ENCODE measurements around the gene PRR5L.

Gene PRR5L, protein sequence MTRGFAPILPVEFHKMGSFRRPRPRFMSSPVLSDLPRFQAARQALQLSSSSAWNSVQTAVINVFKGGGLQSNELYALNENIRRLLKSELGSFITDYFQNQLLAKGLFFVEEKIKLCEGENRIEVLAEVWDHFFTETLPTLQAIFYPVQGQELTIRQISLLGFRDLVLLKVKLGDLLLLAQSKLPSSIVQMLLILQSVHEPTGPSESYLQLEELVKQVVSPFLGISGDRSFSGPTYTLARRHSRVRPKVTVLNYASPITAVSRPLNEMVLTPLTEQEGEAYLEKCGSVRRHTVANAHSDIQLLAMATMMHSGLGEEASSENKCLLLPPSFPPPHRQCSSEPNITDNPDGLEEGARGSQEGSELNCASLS

DNA sequence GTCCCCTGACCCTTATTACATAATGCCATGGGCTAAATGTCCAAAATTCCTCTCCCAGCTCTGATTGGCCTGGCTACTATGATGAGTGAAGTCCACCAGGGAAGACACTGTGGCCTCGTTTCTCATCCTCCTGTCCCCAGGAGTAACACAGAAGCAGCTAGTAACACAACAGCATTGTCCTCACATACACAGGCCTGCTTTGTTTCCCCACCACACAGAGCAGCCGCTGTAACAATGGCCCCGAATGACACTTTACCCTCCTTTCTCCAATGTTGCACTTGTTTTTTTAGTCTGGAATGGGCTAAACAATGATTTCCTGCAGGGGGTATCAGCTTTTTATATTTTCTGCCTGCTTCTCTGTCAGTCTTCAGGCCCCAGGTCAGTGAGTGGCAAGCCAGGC is at the start of gene PRR5L:
Gene PRR5L, plus strand, starts transcription at position 363 of the 400 bp plus-strand sequence. CDS start 104,834 bp downstream, outside the sequence.
- Histone ChIP-seq H3K4me1 (no peaks in the 10 kb centered on the region), H3K27ac (no peak within 1 kb of the TSS), H3K27me3 (ENCODE audit: control insufficient read depth, insufficient read depth, low read length) (no peaks in the 10 kb centered on the region), H3K9me3 (ENCODE audit: control insufficient read depth, low read length) (no peaks in the 10 kb centered on the region), H3K36me3 (ENCODE audit: control insufficient read depth, insufficient read depth, low read length) (no peaks in the 10 kb centered on the region), H3K4me3 (ENCODE audit: low read depth, low read length) (no peak within 1 kb of the TSS), H2AFZ (no peak within 1 kb of the TSS), H3K9ac (no peak within 1 kb of the TSS), H3K79me2 (no peaks in the 10 kb centered on the region), H3K4me2 (ENCODE audit: low read length) (no peak within 1 kb of the TSS)
- TF ChIP-seq CTCF (IDR thresholded peaks at IDR 0.05), result no peak

- H3K36me3 ChIP-seq (ENCODE audit: control insufficient read depth, insufficient read depth, low read length), result no peaks in the 10 kb centered on the region
- TF ChIP-seq CTCF (IDR thresholded peaks at IDR 0.05), result no peak
- H3K27ac ChIP-seq, result no peak overlapping the region
- no peak overlapping the region for H3K9ac ChIP-seq
- H3K4me3 ChIP-seq (ENCODE audit: low read depth, low read length), result no peak overlapping the region
- no peaks in the 10 kb centered on the region for H3K27me3 ChIP-seq (ENCODE audit: control insufficient read depth, insufficient read depth, low read length)
- no peak overlapping the region for H3K4me2 ChIP-seq (ENCODE audit: low read length)
- H3K9me3 ChIP-seq (ENCODE audit: control insufficient read depth, low read length), result no peaks in the 10 kb centered on the region
- H3K4me1 ChIP-seq, result no peaks in the 10 kb centered on the region
- no peak overlapping the region for H2AFZ ChIP-seq
- no peaks in the 10 kb centered on the region for H3K79me2 ChIP-seq
These were observed 48.6 kb upstream of the PRR5L start for GRCh38 chr11:36247493-36247892.

DNA sequence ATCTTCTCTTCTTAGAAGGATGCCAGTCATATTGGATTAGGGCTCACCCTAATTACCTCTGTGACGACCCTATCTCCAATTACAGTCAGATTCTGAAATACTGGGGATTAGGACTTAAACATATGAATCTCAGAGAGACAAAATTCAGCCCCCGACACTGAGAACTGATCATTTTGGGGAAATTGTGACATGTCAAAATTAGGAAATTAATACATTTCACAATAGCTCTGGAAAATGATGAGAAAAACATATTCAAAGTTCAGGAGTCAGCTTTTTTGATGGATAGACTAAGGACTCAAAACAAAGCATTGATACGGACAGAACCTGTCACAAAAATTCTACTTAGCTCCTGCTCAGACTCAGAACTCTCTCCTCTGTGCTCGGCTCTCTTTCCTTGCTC is 47.7 kb upstream of the PRR5L start:
- Histone ChIP-seq H3K4me1 (no peaks in the 10 kb centered on the region), H3K9ac (no peak overlapping the region)

GRCh38 chr11:36249246-36249645 is 46.8 kb upstream of the PRR5L start:
- H3K9ac ChIP-seq, result no peak overlapping the region
- no peak for TF ChIP-seq CTCF (IDR thresholded peaks at IDR 0.05)

More for the DNA sequence above, 47.7 kb upstream of the PRR5L start:
- no peak for TF ChIP-seq CTCF (IDR thresholded peaks at IDR 0.05)
- H3K27ac ChIP-seq, result no peak overlapping the region
- H3K4me2 ChIP-seq (ENCODE audit: low read length), result no peak overlapping the region
- no peak overlapping the region for H2AFZ ChIP-seq
- H3K79me2 ChIP-seq, result no peaks in the 10 kb centered on the region
- no peak overlapping the region for H3K4me3 ChIP-seq (ENCODE audit: low read depth, low read length)
- H3K9me3 ChIP-seq (ENCODE audit: control insufficient read depth, low read length), result no peaks in the 10 kb centered on the region
- no peaks in the 10 kb centered on the region for H3K36me3 ChIP-seq (ENCODE audit: control insufficient read depth, insufficient read depth, low read length)
- no peaks in the 10 kb centered on the region for H3K27me3 ChIP-seq (ENCODE audit: control insufficient read depth, insufficient read depth, low read length)

DNA sequence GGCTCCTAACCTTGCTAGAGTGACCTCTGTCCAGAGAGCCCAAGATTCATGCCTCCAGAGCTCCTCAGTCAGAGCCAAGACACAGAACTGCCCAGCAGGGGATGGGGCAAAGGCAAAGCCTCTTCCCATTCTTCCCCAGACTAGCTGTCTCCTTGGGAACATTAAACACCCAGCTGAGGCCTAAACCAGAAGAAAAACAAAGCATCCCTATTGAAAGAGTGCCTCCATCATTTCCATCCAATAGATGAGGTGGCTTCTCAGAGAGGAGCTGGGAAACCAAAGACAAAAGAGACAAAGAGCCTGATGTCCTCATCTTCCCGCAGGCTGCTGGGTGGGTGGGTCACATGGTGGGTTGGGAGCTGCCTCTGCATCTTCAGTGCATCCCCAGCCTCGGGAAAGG is 44.3 kb upstream of the PRR5L start:
- Histone ChIP-seq H3K27me3 (ENCODE audit: control insufficient read depth, insufficient read depth, low read length) (no peaks in the 10 kb centered on the region), H3K79me2 (no peaks in the 10 kb centered on the region), H3K9ac (no peak overlapping the region), H3K9me3 (ENCODE audit: control insufficient read depth, low read length) (no peaks in the 10 kb centered on the region), H3K4me1 (no peaks in the 10 kb centered on the region), H3K4me2 (ENCODE audit: low read length) (no peak overlapping the region), H3K36me3 (ENCODE audit: control insufficient read depth, insufficient read depth, low read length) (no peaks in the 10 kb centered on the region), H3K4me3 (ENCODE audit: low read depth, low read length) (no peak overlapping the region), H3K27ac (no peak overlapping the region), H2AFZ (no peak overlapping the region)
- no peak for TF ChIP-seq CTCF (IDR thresholded peaks at IDR 0.05)

More at GRCh38 chr11:36249246-36249645, 46.8 kb upstream of the PRR5L start:
- Histone ChIP-seq H3K4me2 (ENCODE audit: low read length) (no peak overlapping the region), H3K27ac (no peak overlapping the region), H2AFZ (no peak overlapping the region), H3K9me3 (ENCODE audit: control insufficient read depth, low read length) (no peaks in the 10 kb centered on the region), H3K36me3 (ENCODE audit: control insufficient read depth, insufficient read depth, low read length) (no peaks in the 10 kb centered on the region), H3K4me3 (ENCODE audit: low read depth, low read length) (no peak overlapping the region), H3K27me3 (ENCODE audit: control insufficient read depth, insufficient read depth, low read length) (no peaks in the 10 kb centered on the region), H3K79me2 (no peaks in the 10 kb centered on the region), H3K4me1 (no peaks in the 10 kb centered on the region)
